ENCODE results near the gene TMEM39B. TPM values are rescaled to one million over a fixed set of nuclear protein-coding genes. Genes with fewer than 3 reads are reported as not detected.

The TMEM39B gene
- total and polyA plus RNA-seq, 2 experiments from 2014 or later, result 10.1 to 17.8 TPM

DNA sequence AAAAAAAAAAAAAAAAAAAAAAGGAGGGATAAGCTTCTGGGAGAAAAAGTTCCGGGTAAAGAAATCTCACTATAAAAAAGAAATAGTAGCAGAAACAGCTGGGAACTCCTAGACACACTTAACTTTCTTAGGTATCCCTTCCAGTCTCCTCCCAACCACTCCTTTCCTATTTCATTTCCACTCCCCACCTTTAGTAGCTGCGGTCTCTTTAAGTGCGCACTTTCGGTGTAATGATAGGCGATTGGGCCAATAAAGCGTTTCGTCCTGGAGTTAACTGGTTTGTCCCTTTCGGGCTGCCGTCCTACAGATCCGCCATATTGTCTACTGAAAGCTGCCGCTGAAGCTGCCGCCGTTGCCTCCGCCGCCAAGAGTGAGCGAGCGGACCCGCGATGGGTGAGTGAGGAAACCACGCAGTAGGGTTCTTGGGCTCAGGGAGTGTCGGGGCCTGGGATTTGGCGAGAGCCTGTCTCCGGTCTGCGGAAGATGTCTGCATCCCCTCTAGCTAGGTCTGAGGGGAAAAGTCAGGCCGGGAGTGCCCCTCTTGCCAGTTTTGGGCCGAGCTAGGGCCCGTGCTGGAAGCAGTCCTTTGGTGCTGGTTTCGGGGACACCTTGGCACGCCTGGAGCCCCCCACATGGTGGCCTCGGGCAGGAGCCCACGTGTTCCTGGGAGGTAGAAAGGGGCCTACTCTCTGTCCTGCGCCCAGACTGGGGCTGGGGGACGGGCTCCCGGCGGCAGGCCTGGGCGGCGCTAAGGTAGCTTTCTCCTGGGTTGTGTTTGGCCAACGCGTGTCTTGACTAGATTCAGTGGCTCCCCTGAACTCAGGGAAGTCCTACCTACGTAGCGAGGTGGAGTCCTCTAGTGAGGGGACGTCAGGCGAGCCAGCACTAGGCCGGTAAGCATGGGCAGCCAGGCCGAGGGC is 35.3 kb downstream of the TMEM39B start, which contains the start of gene KPNA6:
Gene KPNA6, plus strand, starts transcription at position 315 of the 920 bp plus-strand sequence. Its CDS starts 75 bp downstream, at position 390.
- peak; percentile 97 for DNase-seq (ENCODE audit: low spot score)

GRCh38 chr1:32111040-32111623 is 38.4 kb downstream of the TMEM39B start:
- no peaks in the 10 kb centered on the region for H3K27me3 ChIP-seq (ENCODE audit: insufficient read depth)
- peaks cover 54% of the 10 kb centered on the region for H4K20me1 ChIP-seq (replicated peaks; ENCODE audit: insufficient read depth)
- H3K79me2 ChIP-seq (replicated peaks; ENCODE audit: insufficient read depth), result peaks cover 78% of the 10 kb centered on the region
- no peaks in the 10 kb centered on the region for H3K4me1 ChIP-seq (ENCODE audit: insufficient read depth)
- H3K4me2 ChIP-seq, result no peak overlapping the region
- no peak overlapping the region for H3K4me3 ChIP-seq
- Mint-ChIP-seq H3K27ac (no peak overlapping the region), H3K4me3 (no peak overlapping the region), H3K9me3 (no peaks in the 10 kb centered on the region), H3K27me3 (ENCODE audit: insufficient read depth, low read depth, poor library complexity) (peaks cover 9% of the 10 kb centered on the region), H3K36me3 (ENCODE audit: low read depth) (peaks cover 9% of the 10 kb centered on the region; the same call in 2 of the 3 replicates), H3K4me1 (peaks cover 12% of the 10 kb centered on the region)
- DNase-seq (ENCODE audit: low spot score) (no peak), ATAC-seq (no peak)
- H3K36me3 ChIP-seq (ENCODE audit: insufficient read depth), result no peaks in the 10 kb centered on the region
- no peaks in the 10 kb centered on the region for H3K9me2 ChIP-seq (ENCODE audit: insufficient read depth)
- no peak overlapping the region for H3K27ac ChIP-seq (ENCODE audit: low read depth)
- no peak overlapping the region for H2AFZ ChIP-seq
- peaks cover 17% of the 10 kb centered on the region for H3F3A ChIP-seq (replicated peaks; ENCODE audit: low read depth)
- TF ChIP-seq, protein P1, sequence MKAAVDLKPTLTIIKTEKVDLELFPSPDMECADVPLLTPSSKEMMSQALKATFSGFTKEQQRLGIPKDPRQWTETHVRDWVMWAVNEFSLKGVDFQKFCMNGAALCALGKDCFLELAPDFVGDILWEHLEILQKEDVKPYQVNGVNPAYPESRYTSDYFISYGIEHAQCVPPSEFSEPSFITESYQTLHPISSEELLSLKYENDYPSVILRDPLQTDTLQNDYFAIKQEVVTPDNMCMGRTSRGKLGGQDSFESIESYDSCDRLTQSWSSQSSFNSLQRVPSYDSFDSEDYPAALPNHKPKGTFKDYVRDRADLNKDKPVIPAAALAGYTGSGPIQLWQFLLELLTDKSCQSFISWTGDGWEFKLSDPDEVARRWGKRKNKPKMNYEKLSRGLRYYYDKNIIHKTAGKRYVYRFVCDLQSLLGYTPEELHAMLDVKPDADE (IDR thresholded peaks at IDR 0.05), result no peak
- TF ChIP-seq EZH2phosphoT487 (IDR thresholded peaks at IDR 0.05; ENCODE audit: unreplicated experiment), result no peak
- TF ChIP-seq POLR2AphosphoS5 (IDR thresholded peaks at IDR 0.05; ENCODE audit: low read depth), result no peak
- TF ChIP-seq CREB1 (CRISPR knock-in tag; IDR thresholded peaks at IDR 0.05; ENCODE audit: low read depth), result no peak
- TF ChIP-seq EZH2 (IDR thresholded peaks at IDR 0.05; ENCODE audit: low read depth, unreplicated experiment), result no peak
- TF ChIP-seq STAT1 (IDR thresholded peaks at IDR 0.05; ENCODE audit: unreplicated experiment), result no peak
- TF ChIP-seq ZNF331 (CRISPR knock-in tag; IDR thresholded peaks at IDR 0.05; ENCODE audit: low read depth), result no peak
- no peak for TF ChIP-seq JUNB (IDR thresholded peaks at IDR 0.05; ENCODE audit: unreplicated experiment)
- no peak for TF ChIP-seq ZNF114 (CRISPR knock-in tag; IDR thresholded peaks at IDR 0.05)
- no peak for TF ChIP-seq REST (IDR thresholded peaks at IDR 0.05; ENCODE audit: unreplicated experiment)
- TF ChIP-seq, protein P2, sequence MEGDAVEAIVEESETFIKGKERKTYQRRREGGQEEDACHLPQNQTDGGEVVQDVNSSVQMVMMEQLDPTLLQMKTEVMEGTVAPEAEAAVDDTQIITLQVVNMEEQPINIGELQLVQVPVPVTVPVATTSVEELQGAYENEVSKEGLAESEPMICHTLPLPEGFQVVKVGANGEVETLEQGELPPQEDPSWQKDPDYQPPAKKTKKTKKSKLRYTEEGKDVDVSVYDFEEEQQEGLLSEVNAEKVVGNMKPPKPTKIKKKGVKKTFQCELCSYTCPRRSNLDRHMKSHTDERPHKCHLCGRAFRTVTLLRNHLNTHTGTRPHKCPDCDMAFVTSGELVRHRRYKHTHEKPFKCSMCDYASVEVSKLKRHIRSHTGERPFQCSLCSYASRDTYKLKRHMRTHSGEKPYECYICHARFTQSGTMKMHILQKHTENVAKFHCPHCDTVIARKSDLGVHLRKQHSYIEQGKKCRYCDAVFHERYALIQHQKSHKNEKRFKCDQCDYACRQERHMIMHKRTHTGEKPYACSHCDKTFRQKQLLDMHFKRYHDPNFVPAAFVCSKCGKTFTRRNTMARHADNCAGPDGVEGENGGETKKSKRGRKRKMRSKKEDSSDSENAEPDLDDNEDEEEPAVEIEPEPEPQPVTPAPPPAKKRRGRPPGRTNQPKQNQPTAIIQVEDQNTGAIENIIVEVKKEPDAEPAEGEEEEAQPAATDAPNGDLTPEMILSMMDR (conservative IDR thresholded peaks at IDR 0.05; ENCODE audit: low read depth in 2 of 2), result no peak
- TF ChIP-seq NANOG (IDR thresholded peaks at IDR 0.05; ENCODE audit: borderline replicate concordance), result no peak

More for the DNA sequence above, 35.3 kb downstream of the TMEM39B start, which contains the start of gene KPNA6:
- Histone ChIP-seq H3K27me3 (ENCODE audit: insufficient read depth) (no peaks in the 10 kb centered on the region), H3F3A (replicated peaks; ENCODE audit: low read depth) (peaks cover 22% of the 10 kb centered on the region), H3K4me3 (peak within 1 kb of the TSS; percentile 83), H3K4me2 (peak within 1 kb of the TSS; percentile 82), H3K36me3 (ENCODE audit: insufficient read depth) (no peaks in the 10 kb centered on the region), H3K4me1 (ENCODE audit: insufficient read depth) (no peaks in the 10 kb centered on the region), H4K20me1 (replicated peaks; ENCODE audit: insufficient read depth) (peaks cover 35% of the 10 kb centered on the region), H3K9me2 (ENCODE audit: insufficient read depth) (no peaks in the 10 kb centered on the region), H3K79me2 (replicated peaks; ENCODE audit: insufficient read depth) (peaks cover 46% of the 10 kb centered on the region), H3K27ac (ENCODE audit: low read depth) (peak within 1 kb of the TSS; percentile 90), H2AFZ (peak within 1 kb of the TSS; percentile 53; the same call in 1 of the 2 replicates)
- ATAC-seq, result peak; percentile 77
- peak within 1 kb of the TSS; percentile 98 for H3K27ac Mint-ChIP-seq
- H3K9me3 Mint-ChIP-seq, result no peaks in the 10 kb centered on the region; the same call in 2 of the 3 replicates
- H3K4me1 Mint-ChIP-seq, result peaks cover 12% of the 10 kb centered on the region
- peaks cover 11% of the 10 kb centered on the region for H3K27me3 Mint-ChIP-seq (ENCODE audit: insufficient read depth, low read depth, poor library complexity)
- peaks cover 6% of the 10 kb centered on the region for H3K36me3 Mint-ChIP-seq (ENCODE audit: low read depth)
- TF ChIP-seq EZH2phosphoT487 (IDR thresholded peaks at IDR 0.05; ENCODE audit: unreplicated experiment) (no peak), POLR2AphosphoS5 (IDR thresholded peaks at IDR 0.05; ENCODE audit: low read depth) (peak; percentile 88), STAT1 (IDR thresholded peaks at IDR 0.05; ENCODE audit: unreplicated experiment) (no peak)
- H3K4me3 Mint-ChIP-seq, result peak within 1 kb of the TSS; percentile 98

All from GM23338 (cell line).